ENCODE data around the gene PARP11.

GRCh38 chr12:3810016-3810370, 63.2 kb downstream of the PARP11 start:
- TF ChIP-seq MXD4 (CRISPR knock-in tag; IDR thresholded peaks at IDR 0.05; ENCODE audit: borderline replicate concordance) = no peak
- TF ChIP-seq ELF4 (CRISPR knock-in tag; IDR thresholded peaks at IDR 0.05; ENCODE audit: low read depth) = no peak
- no peak for TF ChIP-seq NR1H2 (CRISPR knock-in tag; IDR thresholded peaks at IDR 0.05)
- no peak for TF ChIP-seq CTCF (IDR thresholded peaks at IDR 0.05)
- TF ChIP-seq KAT7 (CRISPR knock-in tag; IDR thresholded peaks at IDR 0.05; ENCODE audit: borderline replicate concordance) = no peak
- no peak for TF ChIP-seq NFYB (CRISPR knock-in tag; conservative IDR thresholded peaks at IDR 0.05; ENCODE audit: low read depth)
- TF ChIP-seq USF2 (CRISPR knock-in tag; IDR thresholded peaks at IDR 0.05) = no peak
- no peak for TF ChIP-seq ZNF232 (CRISPR knock-in tag; IDR thresholded peaks at IDR 0.05)
- TF ChIP-seq MAX (CRISPR knock-in tag; IDR thresholded peaks at IDR 0.05) = no peak
- TF ChIP-seq AFF4 (CRISPR knock-in tag; IDR thresholded peaks at IDR 0.05; ENCODE audit: borderline replicate concordance) = no peak

Measured in WTC11 (cell line).